ENCODE data around the gene ATP2A3.

The ATP2A3 gene

DNA sequence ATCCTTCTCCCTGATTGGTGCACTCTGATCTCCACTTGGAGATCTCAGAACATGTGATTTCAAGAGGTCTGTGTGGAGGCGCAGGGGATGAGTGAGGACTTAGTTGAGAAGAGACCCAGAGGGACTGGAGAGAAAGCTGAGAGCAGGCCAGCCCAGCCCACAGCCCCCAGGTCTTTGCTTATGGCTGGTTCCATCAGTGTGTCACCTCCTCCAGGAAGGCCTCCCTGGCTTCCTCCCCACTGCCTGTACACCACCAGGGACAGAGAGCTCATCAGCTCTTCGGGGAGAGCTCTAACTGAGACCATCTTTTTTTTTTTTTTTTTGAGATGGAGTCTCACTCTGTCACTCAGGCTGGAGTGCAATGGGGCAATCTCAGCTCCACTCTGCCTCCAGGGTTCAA is 51.4 kb downstream of the ATP2A3 start:
- Mint-ChIP-seq H3K27me3 (no peaks in the 10 kb centered on the region), H3K9me3 (no peaks in the 10 kb centered on the region), H3K36me3 (ENCODE audit: low read depth) (no peaks in the 10 kb centered on the region), H3K4me3 (no peak overlapping the region), H3K27ac (no peak overlapping the region), H3K4me1 (ENCODE audit: low read depth) (peaks cover 65% of the 10 kb centered on the region)

GRCh38 chr17:3911271-3912053 is 52.8 kb downstream of the ATP2A3 start:
- H3K9me3 Mint-ChIP-seq = no peaks in the 10 kb centered on the region
- H3K4me3 Mint-ChIP-seq = peak overlapping the region; percentile 71
- peak overlapping the region; percentile 77 for H3K27ac Mint-ChIP-seq
- no peaks in the 10 kb centered on the region for H3K36me3 Mint-ChIP-seq (ENCODE audit: low read depth)
- H3K4me1 Mint-ChIP-seq (ENCODE audit: low read depth) = peaks cover 57% of the 10 kb centered on the region
- no peaks in the 10 kb centered on the region for H3K27me3 Mint-ChIP-seq

DNA sequence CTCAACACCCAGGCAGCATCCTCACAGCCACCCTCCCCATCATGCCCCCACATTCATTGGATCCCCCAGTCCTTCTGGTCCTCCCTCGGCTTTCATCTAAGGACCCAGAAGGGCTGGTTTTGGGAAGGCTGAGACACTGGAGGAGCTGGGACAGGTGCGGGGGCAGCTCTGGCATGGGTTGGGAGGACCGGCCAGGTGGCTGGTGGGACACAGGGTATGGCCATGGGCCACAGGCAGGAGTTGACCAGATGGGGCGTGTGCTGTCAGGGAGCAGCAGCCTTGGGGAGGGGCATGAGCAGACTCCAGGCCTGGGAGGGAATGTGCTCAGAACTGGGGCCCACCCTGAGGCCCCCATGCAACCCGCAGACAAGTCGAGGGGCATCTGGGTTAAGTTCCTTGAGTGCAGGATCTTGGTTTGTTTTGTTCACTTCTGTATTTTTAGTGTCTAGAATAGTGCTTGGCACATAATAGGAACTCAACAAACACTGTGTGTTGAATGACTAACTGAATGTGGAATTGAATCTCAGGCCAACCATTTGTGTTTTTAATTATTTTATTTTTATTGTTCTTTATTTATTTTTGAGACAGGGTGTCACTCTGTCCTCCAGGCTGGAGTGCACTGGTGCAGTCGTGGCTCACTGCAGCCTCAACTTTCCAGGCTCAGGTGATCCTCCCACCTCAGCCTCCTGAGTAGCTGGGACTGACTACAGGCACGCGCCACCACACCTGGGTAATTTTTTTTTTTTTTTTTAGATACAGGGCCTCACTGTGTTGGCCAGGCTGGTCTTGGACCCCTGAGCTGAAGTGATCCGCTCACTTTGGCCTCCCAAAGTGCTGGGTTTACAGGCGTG is 53.6 kb downstream of the ATP2A3 start:
- H3K4me3 Mint-ChIP-seq = peak overlapping the region; percentile 71
- no peaks in the 10 kb centered on the region for H3K27me3 Mint-ChIP-seq
- H3K9me3 Mint-ChIP-seq = no peaks in the 10 kb centered on the region
- H3K27ac Mint-ChIP-seq = peak overlapping the region; percentile 77
- no peaks in the 10 kb centered on the region for H3K36me3 Mint-ChIP-seq (ENCODE audit: low read depth)
- peaks cover 49% of the 10 kb centered on the region for H3K4me1 Mint-ChIP-seq (ENCODE audit: low read depth)

- no peaks in the 10 kb centered on the region for H3K27me3 Mint-ChIP-seq
- H3K36me3 Mint-ChIP-seq (ENCODE audit: low read depth) = no peaks in the 10 kb centered on the region
- H3K9me3 Mint-ChIP-seq = no peaks in the 10 kb centered on the region
- no peak overlapping the region for H3K27ac Mint-ChIP-seq
- no peak overlapping the region for H3K4me3 Mint-ChIP-seq
- peaks cover 40% of the 10 kb centered on the region for H3K4me1 Mint-ChIP-seq (ENCODE audit: low read depth)
Measured at GRCh38 chr17:3909257-3909656, 55.0 kb downstream of the ATP2A3 start.

GRCh38 chr17:3907483-3908216 is 56.6 kb downstream of the ATP2A3 start:
- Mint-ChIP-seq H3K9me3 (no peaks in the 10 kb centered on the region), H3K27ac (no peak overlapping the region), H3K27me3 (no peaks in the 10 kb centered on the region), H3K36me3 (ENCODE audit: low read depth) (no peaks in the 10 kb centered on the region), H3K4me1 (ENCODE audit: low read depth) (peaks cover 29% of the 10 kb centered on the region), H3K4me3 (no peak overlapping the region)

GRCh38 chr17:3906881-3907280 is 57.4 kb downstream of the ATP2A3 start:
- no peak overlapping the region for H3K4me3 Mint-ChIP-seq
- no peak overlapping the region for H3K27ac Mint-ChIP-seq
- no peaks in the 10 kb centered on the region for H3K9me3 Mint-ChIP-seq
- no peaks in the 10 kb centered on the region for H3K36me3 Mint-ChIP-seq (ENCODE audit: low read depth)
- H3K27me3 Mint-ChIP-seq = no peaks in the 10 kb centered on the region
- H3K4me1 Mint-ChIP-seq (ENCODE audit: low read depth) = peaks cover 25% of the 10 kb centered on the region

- Mint-ChIP-seq H3K4me1 (ENCODE audit: low read depth) (peaks cover 7% of the 10 kb centered on the region), H3K36me3 (ENCODE audit: low read depth) (no peaks in the 10 kb centered on the region), H3K4me3 (no peak overlapping the region), H3K27ac (no peak overlapping the region), H3K27me3 (no peaks in the 10 kb centered on the region), H3K9me3 (no peaks in the 10 kb centered on the region)
Measured at GRCh38 chr17:3905017-3905520, 59.2 kb downstream of the ATP2A3 start.

GRCh38 chr17:3904501-3904900 is 59.7 kb downstream of the ATP2A3 start:
- Mint-ChIP-seq H3K9me3 (no peaks in the 10 kb centered on the region), H3K4me1 (ENCODE audit: low read depth) (peaks cover 6% of the 10 kb centered on the region), H3K36me3 (ENCODE audit: low read depth) (no peaks in the 10 kb centered on the region), H3K27me3 (no peaks in the 10 kb centered on the region), H3K4me3 (no peak overlapping the region), H3K27ac (no peak overlapping the region)

GRCh38 chr17:3903881-3904290 is 60.4 kb downstream of the ATP2A3 start:
- Mint-ChIP-seq H3K9me3 (no peaks in the 10 kb centered on the region), H3K27ac (no peak overlapping the region), H3K4me3 (no peak overlapping the region), H3K36me3 (ENCODE audit: low read depth) (no peaks in the 10 kb centered on the region), H3K4me1 (ENCODE audit: low read depth) (peaks cover 4% of the 10 kb centered on the region), H3K27me3 (no peaks in the 10 kb centered on the region)

GRCh38 chr17:3903051-3903825 is 61.0 kb downstream of the ATP2A3 start:
- no peak overlapping the region for H3K4me3 Mint-ChIP-seq
- peaks cover 4% of the 10 kb centered on the region for H3K4me1 Mint-ChIP-seq (ENCODE audit: low read depth)
- no peaks in the 10 kb centered on the region for H3K27me3 Mint-ChIP-seq
- no peaks in the 10 kb centered on the region for H3K36me3 Mint-ChIP-seq (ENCODE audit: low read depth)
- no peak overlapping the region for H3K27ac Mint-ChIP-seq
- H3K9me3 Mint-ChIP-seq = no peaks in the 10 kb centered on the region

DNA sequence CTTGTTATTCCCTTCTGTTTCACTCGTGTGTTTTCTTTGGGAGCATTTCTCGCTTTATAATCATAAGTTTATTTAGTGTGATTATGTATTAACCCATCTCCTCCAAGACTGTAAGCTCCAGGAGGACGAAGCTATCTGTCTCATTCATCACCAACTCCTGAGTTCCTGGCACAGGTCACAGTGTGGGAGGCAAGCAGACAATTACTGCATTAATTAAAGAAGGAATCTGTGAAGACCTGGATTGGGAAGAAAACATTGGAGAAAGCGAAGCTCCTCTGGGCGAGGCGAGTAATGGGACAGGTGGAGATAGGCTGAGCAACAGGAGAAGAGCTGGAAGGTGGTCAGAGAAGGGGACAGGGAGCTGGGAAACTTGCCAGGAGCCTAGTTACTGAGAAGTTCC is 63.6 kb downstream of the ATP2A3 start:
- no peaks in the 10 kb centered on the region for H3K9me3 Mint-ChIP-seq
- no peaks in the 10 kb centered on the region for H3K36me3 Mint-ChIP-seq (ENCODE audit: low read depth)
- no peak overlapping the region for H3K4me3 Mint-ChIP-seq
- H3K27ac Mint-ChIP-seq = no peak overlapping the region
- peaks cover 4% of the 10 kb centered on the region for H3K4me1 Mint-ChIP-seq (ENCODE audit: low read depth)
- no peaks in the 10 kb centered on the region for H3K27me3 Mint-ChIP-seq

DNA sequence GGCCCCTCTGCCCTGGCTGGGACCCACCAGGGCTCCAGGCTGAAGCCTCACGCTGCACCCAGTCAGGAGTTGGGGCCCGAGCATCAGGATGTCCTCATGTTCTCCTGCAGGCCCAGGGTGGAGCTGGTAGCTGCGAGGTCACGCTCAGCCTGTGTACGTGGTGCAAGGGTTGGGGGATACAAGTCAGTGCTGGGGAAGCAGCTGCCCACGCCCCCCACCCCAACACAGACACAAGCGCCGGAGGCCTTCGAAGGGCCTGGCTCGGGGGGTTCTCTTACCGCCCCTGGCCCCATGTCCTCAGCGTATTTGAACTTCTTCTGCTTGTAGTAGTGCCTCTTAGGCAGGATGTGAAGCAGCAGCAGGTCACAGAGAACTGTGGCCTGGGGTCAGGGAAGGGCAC is 66.5 kb downstream of the ATP2A3 start:
- H3K4me3 Mint-ChIP-seq = no peak overlapping the region
- H3K36me3 Mint-ChIP-seq (ENCODE audit: low read depth) = no peaks in the 10 kb centered on the region
- no peak overlapping the region for H3K27ac Mint-ChIP-seq
- H3K27me3 Mint-ChIP-seq = no peaks in the 10 kb centered on the region
- H3K9me3 Mint-ChIP-seq = no peaks in the 10 kb centered on the region
- peaks cover 12% of the 10 kb centered on the region for H3K4me1 Mint-ChIP-seq (ENCODE audit: low read depth)

DNA sequence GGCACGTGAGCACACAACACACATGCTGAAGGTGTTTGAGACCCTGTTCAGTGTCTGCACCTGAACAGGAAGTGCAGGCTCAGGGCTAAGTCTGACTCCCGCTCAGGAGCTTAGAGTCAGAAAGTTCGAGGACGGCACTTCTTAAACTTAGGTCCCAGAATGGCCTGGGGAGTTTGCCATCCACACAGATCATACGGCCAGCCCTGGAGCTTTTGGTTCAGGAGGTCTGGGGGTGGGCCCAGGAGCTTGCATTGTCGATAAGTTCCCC is 67.3 kb downstream of the ATP2A3 start:
- H3K9me3 Mint-ChIP-seq = no peaks in the 10 kb centered on the region
- H3K4me3 Mint-ChIP-seq = no peak overlapping the region
- H3K36me3 Mint-ChIP-seq (ENCODE audit: low read depth) = no peaks in the 10 kb centered on the region
- H3K4me1 Mint-ChIP-seq (ENCODE audit: low read depth) = peaks cover 14% of the 10 kb centered on the region
- no peaks in the 10 kb centered on the region for H3K27me3 Mint-ChIP-seq
- H3K27ac Mint-ChIP-seq = no peak overlapping the region

- H3K27me3 Mint-ChIP-seq = peaks cover 3% of the 10 kb centered on the region
- H3K9me3 Mint-ChIP-seq = no peaks in the 10 kb centered on the region
- no peak overlapping the region for H3K4me3 Mint-ChIP-seq
- no peak overlapping the region for H3K27ac Mint-ChIP-seq
- peaks cover 20% of the 10 kb centered on the region for H3K4me1 Mint-ChIP-seq (ENCODE audit: low read depth)
- no peaks in the 10 kb centered on the region for H3K36me3 Mint-ChIP-seq (ENCODE audit: low read depth)
Measured at GRCh38 chr17:3896108-3896967, 67.9 kb downstream of the ATP2A3 start.

Measured in stimulated activated naive CD8-positive, alpha-beta T cell treated with anti-CD3 and anti-CD28 coated beads, Interleukin-15, Interleukin-2, amounts not matched to agents 100 ng/mL and 50 ng/mL, for 24 hours (primary cell).